Measurements from ENCODE around the gene TMTC1. TPM values are rescaled to one million over a fixed set of nuclear protein-coding genes. Genes with fewer than 3 reads are reported as not detected.

TMTC1 gene
- total and polyA plus RNA-seq, 2 of the 8 experiments (the other 6 are each of a cell fraction or from before 2014, with no cell fraction given), result 15.4 to 20.8 TPM

- H2BK20ac ChIP-seq (ENCODE audit: low read length), result no peak overlapping the region
- H3K4me1 ChIP-seq (replicated peaks in 1 of 4; ENCODE audit: control insufficient read depth in 3 of 4, insufficient read depth in 4 of 4, low read length in 3 of 4), result peaks cover 0 to 4% (median under 1%) of the 10 kb centered on the region in 4 experiments; a peak in 3 of 7 replicates
- peaks cover 0 to 4% (median 0%) of the 10 kb centered on the region in 4 experiments; a peak in 3 of 8 replicates for H3K36me3 ChIP-seq (ENCODE audit: control insufficient read depth in 2 of 4, insufficient read depth in 4 of 4, low read length in 3 of 4)
- H3K14ac ChIP-seq (ENCODE audit: insufficient read length), result no peak overlapping the region
- POLR2A ChIA-PET (ENCODE audit: partially characterized antibody), result interaction anchor here (1.2 kb wide), 1 partner anchor 12 kb away, joined by 3 read pairs; no protein-coding TSS in a partner anchor
- no peak overlapping the region for H2BK5ac ChIP-seq (ENCODE audit: low read depth, low read length)
- H3K79me2 ChIP-seq (ENCODE audit: control insufficient read depth in 1 of 2, insufficient read depth in 2 of 2, low read length in 2 of 2), result no peaks in the 10 kb centered on the region
- peaks cover 0 to 1% (median 0%) of the 10 kb centered on the region in 4 experiments; a peak in 1 of 7 replicates for H3K27me3 ChIP-seq (replicated peaks in 1 of 4; ENCODE audit: control insufficient read depth in 3 of 4, extremely low read depth in 1 of 4, insufficient read depth in 3 of 4, low read length in 3 of 4)
- H3K56ac ChIP-seq (replicated peaks; ENCODE audit: insufficient read length, low read depth, low read length), result no peak overlapping the region
- no peak overlapping the region for H3K9ac ChIP-seq (replicated peaks in 1 of 4; ENCODE audit: extremely low read depth in 1 of 4, low read depth in 3 of 4, low read length in 3 of 4)
- H2BK12ac ChIP-seq (ENCODE audit: low read depth, low read length), result no peak overlapping the region
- no peak overlapping the region for H3K18ac ChIP-seq (ENCODE audit: extremely low read depth, low read length)
- FAIRE-seq (no peak), DNase-seq (ENCODE audit: low read depth in 1 of 2, low spot score in 2 of 2) (no peak)
- no peak overlapping the region for H3K4me2 ChIP-seq (ENCODE audit: insufficient read depth in 1 of 2, low read depth in 2 of 2, low read length in 2 of 2)
- H3K4me3 ChIP-seq (ENCODE audit: extremely low read depth in 1 of 4, insufficient read depth in 2 of 4, low read depth in 3 of 4, low read length in 4 of 4), result no peak overlapping the region
- 88% methylated on average over 7 of the region's 7 CpGs; no CpG with 5 or more reads in 1 of the 2 experiments for WGBS, 2 experiments (ENCODE audit: extremely low coverage in 1 of 2, insufficient coverage in 1 of 2, insufficient read length in 1 of 2, insufficient replicate concordance in 2 of 2, low coverage in 1 of 2, low lambda C conversion rate in 2 of 2, missing lambda C conversion rate in 1 of 2)
- no peak overlapping the region for H2AFZ ChIP-seq (ENCODE audit: low read length)
- H3K23ac ChIP-seq (ENCODE audit: insufficient read length), result no peak overlapping the region
- H3K27ac ChIP-seq (ENCODE audit: low read depth, low read length), result no peak overlapping the region
- H4K91ac ChIP-seq (replicated peaks; ENCODE audit: insufficient read length, low read length), result no peak overlapping the region
- H2BK15ac ChIP-seq (ENCODE audit: low read length), result no peak overlapping the region
- no peaks in the 10 kb centered on the region for H3K9me3 ChIP-seq (ENCODE audit: insufficient read depth in 2 of 2, low read depth in 1 of 2, low read length in 1 of 2)
- H2BK120ac ChIP-seq (replicated peaks; ENCODE audit: low read depth, low read length), result no peak overlapping the region
- no peaks in the 10 kb centered on the region for H4K20me1 ChIP-seq (replicated peaks in 1 of 2; ENCODE audit: control insufficient read depth in 1 of 2, insufficient read depth in 2 of 2, low read length in 2 of 2)
- no peak overlapping the region for H4K8ac ChIP-seq (ENCODE audit: extremely low read depth, insufficient read depth, low read length)
- no peak overlapping the region for H3K4ac ChIP-seq (replicated peaks; ENCODE audit: insufficient read length, low read depth, low read length)
- no peak for TF ChIP-seq ZNF274 (IDR thresholded peaks at IDR 0.05; ENCODE audit: borderline replicate concordance, extremely low read depth, low read length)
- TF ChIP-seq TAF1 (IDR thresholded peaks at IDR 0.05; ENCODE audit: low read depth, low read length), result no peak
- TF ChIP-seq TCF12 (IDR thresholded peaks at IDR 0.05; ENCODE audit: low read depth, low read length), result no peak
- no peak for TF ChIP-seq MAX (IDR thresholded peaks at IDR 0.05)
- no peak for TF ChIP-seq CBX5 (IDR thresholded peaks at IDR 0.05; ENCODE audit: low read depth, low read length)
- no peak for TF ChIP-seq KDM5A (IDR thresholded peaks at IDR 0.05; ENCODE audit: low read length)
- TF ChIP-seq CBX8 (IDR thresholded peaks at IDR 0.05; ENCODE audit: borderline replicate concordance, low read depth, low read length), result no peak
- no peak for TF ChIP-seq POLR2AphosphoS5 (IDR thresholded peaks at IDR 0.05; ENCODE audit: low read depth, low read length)
- TF ChIP-seq RNF2 (IDR thresholded peaks at IDR 0.05; ENCODE audit: borderline replicate concordance, low read depth, low read length, missing control alignments, poor library complexity, severe bottlenecking), result no peak
- TF ChIP-seq SRF (IDR thresholded peaks at IDR 0.05; ENCODE audit: low read depth, low read length), result no peak
- TF ChIP-seq BRCA1 (IDR thresholded peaks at IDR 0.05; ENCODE audit: low read depth, low read length), result no peak
- TF ChIP-seq JUND (IDR thresholded peaks at IDR 0.05; ENCODE audit: low read length), result no peak
- TF ChIP-seq SAP30 (IDR thresholded peaks at IDR 0.05; ENCODE audit: insufficient read depth, insufficient replicate concordance, low read length), result no peak
- H4K5ac ChIP-seq (ENCODE audit: insufficient read length, low read depth, low read length), result no peak overlapping the region
- no peak overlapping the region for H2AK5ac ChIP-seq (ENCODE audit: low read depth, low read length)
- no peaks in the 10 kb centered on the region for H3K23me2 ChIP-seq (ENCODE audit: low read depth, low read length)
- CTCF ChIA-PET (ENCODE audit: partially characterized antibody), result interaction anchor here (0.7 to 0.8 kb wide), 2 partner anchors 10 to 34 kb away, joined by 3 to 5 read pairs; no protein-coding TSS in a partner anchor
- no peaks in the 10 kb centered on the region; the same call in 1 of the 2 replicates for H3K79me1 ChIP-seq (ENCODE audit: low read depth, low read length)
Observed at GRCh38 chr12:29608581-29608980, 175.2 kb downstream of the TMTC1 start.
